Activated CD4-positive, alpha-beta T cell treated with anti-CD3 and anti-CD28 coated beads, Interleukin-2, amount 50 U/mL, for 24 hours (primary cell): ENCODE results near the gene ACAP1.
A peak's percentile ranks its signal among the peaks of the same experiment; 100 is the strongest.
"Not testable (repeated sequence)": the region's sequence is repeated elsewhere in the genome, so short reads cannot be mapped to it uniquely, and the experiment has no call there.

Source experiments
- DNase-seq, 2 donors: peaks; one replicate each; pipeline ENCODE4 v3.0.0-alpha.2; 2020; ENCODE audit warnings: low read depth in 1 of 2, low spot score in 1 of 2

Gene ACAP1

GRCh38 chr17:7328840-7329373, 7.4 kb upstream of the ACAP1 start, which contains the start of gene NEURL4:
NEURL4 (minus strand) TSS chr17:7329335; CDS start chr17:7329312, 23 bp downstream.
- no peak for DNase-seq

- peak; percentile 90 to 94 for DNase-seq
Observed at GRCh38 chr17:7329374-7329996, 6.8 kb upstream of the ACAP1 start.

- peak in 1 of 2 donors; percentile 72 for DNase-seq
Observed at GRCh38 chr17:7329997-7330637, 6.2 kb upstream of the ACAP1 start.

DNA sequence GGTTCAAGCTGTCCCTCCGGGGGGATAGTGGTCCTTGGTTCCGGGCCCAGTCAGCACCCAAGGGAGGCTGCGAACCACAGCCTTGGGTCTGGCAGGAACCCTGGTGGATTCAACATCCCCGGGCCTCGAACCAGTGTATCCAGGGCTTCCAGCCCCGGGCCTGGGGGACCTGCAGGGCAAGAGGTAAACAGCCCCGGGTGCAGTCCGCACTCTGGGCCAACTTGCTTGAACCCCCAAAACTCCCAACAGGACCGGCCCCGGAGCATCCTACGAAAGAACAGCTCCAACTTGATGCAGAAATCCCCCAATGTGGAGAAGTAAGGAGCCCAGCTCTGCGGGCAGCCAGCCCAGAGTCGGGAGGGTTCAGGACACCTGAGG, 5.7 kb upstream of the ACAP1 start:
- DNase-seq = no peak

- DNase-seq = no peak
Observed at GRCh38 chr17:7332111-7332510, 4.2 kb upstream of the ACAP1 start.

GRCh38 chr17:7332600-7333069, 3.7 kb upstream of the ACAP1 start:
- DNase-seq = not testable (repeated sequence)

DNA sequence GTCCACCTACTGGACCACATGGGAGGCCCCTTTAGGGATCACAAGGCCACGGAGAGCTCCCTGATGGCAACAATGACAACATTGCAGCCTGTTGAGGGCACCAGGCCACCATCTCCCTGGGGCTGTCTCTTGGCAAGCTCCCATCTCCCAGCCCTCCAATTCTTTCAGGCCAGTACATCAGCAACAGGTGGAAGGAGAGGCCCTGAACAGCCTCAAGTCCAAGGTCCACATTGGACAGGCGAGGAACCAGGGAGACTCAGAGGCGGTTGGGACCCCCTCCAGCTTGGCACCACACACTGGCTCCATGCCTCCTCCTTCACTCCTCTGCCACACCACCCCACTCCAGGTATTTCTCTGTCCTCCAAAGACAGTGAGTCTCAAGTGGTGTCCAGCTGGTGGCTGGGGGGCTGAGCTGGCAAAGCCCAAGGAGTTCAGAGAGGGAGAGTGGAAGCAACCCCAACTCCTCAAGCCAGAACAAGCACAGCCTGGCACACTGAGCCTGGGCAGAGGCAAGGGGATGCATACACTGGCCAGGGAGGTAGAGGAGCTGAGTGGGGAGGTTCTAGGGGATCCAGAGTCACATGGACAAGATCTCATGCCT, 1.3 kb upstream of the ACAP1 start:
- DNase-seq = no peak

DNA sequence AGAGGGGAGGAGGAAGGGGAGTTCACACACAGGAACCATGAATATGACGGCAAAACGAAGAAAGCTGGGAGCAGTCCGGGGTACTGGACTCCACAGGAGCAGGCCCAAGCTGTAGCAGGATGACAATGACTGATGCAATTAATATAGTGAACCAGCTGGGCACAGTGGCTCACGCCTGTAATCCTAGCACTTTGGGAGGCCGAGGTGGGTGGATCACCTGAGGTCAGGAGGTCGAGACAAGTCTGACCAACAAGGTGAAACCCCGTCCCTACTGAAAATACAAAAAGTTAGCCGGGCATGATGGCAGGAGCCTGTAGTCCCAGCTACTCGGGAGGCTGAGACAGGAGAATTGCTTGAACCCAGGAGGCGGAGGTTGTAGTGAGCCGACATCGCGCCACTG, 564 bp upstream of the ACAP1 start:
- not testable (repeated sequence) for DNase-seq

DNA sequence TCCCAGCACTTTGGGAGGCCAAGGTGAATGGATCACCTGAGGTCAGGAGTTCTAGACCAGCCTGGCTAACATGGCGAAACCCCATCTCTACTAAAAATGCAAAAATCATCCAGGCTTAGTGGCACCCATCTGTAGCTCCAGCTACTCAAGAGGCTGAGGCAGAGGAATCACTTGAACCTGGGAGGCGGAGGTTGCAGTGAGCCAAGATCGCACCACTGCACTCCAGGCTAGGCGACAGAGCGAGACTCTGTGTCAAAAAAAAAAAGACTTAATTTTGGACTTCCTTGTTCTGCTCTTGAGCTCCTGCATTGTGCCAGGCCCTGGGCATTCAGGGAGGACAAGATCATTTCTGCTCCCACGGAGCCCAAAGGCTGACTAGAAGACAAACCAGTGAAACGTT, 1.3 kb downstream of the ACAP1 start:
- DNase-seq = not testable (repeated sequence)

DNA sequence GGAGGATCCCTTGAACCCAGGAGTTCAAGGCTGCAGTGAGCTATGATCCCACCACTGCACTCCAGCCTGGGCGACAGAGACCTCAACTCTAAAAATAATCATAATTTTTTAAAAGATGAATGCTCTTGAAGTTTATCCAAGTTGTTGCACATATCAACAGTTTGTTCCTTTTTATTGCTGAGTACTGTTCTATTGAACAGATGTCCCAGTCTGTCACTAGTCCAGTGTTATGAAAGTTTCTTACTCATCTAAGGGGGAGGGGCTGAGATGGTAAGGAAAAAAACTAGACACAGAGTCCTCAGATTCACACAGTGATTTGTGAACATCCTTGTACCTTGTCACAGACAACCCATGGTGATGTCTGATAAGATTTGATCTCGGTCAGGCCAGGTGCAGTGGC, 3.9 kb downstream of the ACAP1 start:
- no peak for DNase-seq

DNA sequence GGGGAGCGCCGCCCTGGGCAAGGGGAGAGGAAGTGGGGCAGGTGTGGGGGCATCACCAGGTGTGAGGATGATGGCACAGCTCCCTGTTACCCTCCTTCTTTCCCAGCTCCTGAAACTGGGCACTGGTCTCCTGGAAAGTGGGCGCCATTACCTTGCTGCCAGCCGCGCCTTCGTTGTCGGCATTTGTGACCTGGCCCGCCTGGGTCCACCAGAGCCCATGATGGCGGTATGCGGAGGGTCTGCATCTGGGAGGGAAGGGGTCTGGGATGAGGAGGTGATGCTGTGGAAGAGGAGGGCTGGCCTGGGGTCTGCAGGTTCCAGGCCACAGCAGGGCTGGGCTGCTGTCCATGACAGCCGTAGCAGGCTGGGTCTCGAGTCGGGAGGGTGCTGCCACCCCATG, 5.5 kb downstream of the ACAP1 start:
- DNase-seq = no peak

DNA sequence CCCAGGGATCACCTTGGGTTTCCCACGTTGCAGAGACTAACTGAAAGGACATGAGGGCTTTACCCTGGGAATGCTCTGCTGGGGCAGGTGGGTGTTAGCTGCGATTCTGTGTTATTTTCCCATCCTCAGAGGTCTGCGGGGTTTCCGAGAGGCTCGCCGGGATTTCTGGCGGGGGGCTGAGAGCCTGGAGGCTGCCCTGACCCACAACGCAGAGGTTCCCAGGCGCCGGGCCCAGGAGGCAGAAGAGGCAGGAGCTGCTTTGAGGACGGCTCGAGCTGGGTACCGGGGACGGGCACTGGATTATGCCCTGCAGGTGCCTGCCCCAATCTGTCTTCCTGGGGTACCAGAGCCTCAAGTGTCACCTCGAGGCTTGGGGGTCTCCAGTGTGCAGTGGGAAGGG, 6.9 kb downstream of the ACAP1 start:
- DNase-seq = no peak

GRCh38 chr17:7346761-7347614, 10.7 kb downstream of the ACAP1 start:
- DNase-seq = no peak

DNA sequence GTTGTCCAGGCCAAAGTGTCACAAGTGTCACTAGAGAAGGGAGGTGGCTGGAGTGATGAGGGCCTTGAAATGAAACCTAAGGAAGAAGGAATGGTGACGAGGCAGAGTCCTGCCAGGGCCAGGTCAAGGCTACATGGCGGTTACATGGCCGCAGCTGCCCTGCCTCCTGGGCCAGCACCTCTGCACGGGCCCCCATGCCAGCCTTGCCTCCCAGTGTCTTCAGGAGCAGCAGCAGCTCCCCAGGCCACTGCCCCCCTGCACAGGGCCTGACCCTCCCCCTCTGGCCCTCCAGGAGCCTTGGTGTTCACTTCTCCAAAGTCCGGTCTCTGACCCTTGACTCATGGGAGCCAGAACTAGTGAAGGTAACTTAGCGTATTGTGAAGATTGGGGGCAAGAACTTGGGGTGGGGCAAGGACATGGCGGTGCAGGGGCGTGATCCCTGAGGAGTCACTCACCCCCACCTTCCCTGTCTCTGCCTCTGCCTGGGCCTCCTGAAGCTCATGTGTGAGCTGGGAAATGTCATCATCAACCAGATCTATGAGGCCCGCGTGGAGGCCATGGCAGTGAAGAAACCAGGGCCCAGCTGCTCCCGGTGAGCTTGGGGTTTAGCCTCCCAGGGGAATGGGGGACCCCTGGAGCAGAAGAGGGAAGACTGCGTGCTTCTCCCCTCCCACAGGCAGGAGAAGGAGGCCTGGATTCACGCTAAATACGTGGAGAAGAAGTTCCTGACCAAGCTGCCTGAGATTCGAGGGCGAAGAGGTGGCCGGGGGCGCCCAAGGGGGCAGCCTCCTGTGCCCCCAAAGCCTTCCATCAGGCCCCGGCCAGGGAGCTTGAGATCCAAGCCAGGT, 11.5 kb downstream of the ACAP1 start:
- no peak for DNase-seq

GRCh38 chr17:7348478-7349242, 12.3 kb downstream of the ACAP1 start:
- no peak for DNase-seq

GRCh38 chr17:7351665-7352502, 15.6 kb downstream of the ACAP1 start, which contains the start of gene KCTD11:
KCTD11 (plus strand) TSS chr17:7352162.
- DNase-seq = peak in 1 of 2 donors; percentile 37

- no peak for DNase-seq
Observed at GRCh38 chr17:7352503-7352889, 16.2 kb downstream of the ACAP1 start.

GRCh38 chr17:7352910-7353635, 16.7 kb downstream of the ACAP1 start:
- DNase-seq = no peak
